Left lobe of liver (tissue), 2 donors: Measurements from ENCODE around the gene CDON. TPM values are rescaled to one million over a fixed set of nuclear protein-coding genes. Genes with fewer than 3 reads are reported as not detected.
"Not testable (repeated sequence)": the region's sequence is repeated elsewhere in the genome, so short reads cannot be mapped to it uniquely, and the experiment has no call there.

Experiments
- ATAC-seq: fragments of 200-7000 bp; cut with Tn5 transposase; one replicate; pipeline ENCODE4 v1.9.1; 2020; ENCODE audit warnings: mild to moderate bottlenecking, moderate library complexity
- DNase-seq: peaks from one replicate; pipeline ENCODE4 v3.0.0-alpha.2; 2020; ENCODE audit warnings: low spot score
- total RNA-seq: library from RNA; stranded (reverse); gene quantifications from one replicate; pipeline ENCODE4 v1.2.1, GENCODE V29; 2021
- donor health status: DM: no; HTN: no; CAD: no; lungs with moderate emphysema.
- donor health status: DM: no; HTN: yes; CAD: no.

Gene CDON
- total RNA-seq, 1 donor from 2014 or later: 5.3 TPM

- no peak for DNase-seq
- no peak for ATAC-seq
Observed at GRCh38 chr11:125930076-125930450, 132.6 kb downstream of the CDON start.

- DNase-seq: no peak
- ATAC-seq: no peak
Observed at GRCh38 chr11:125929445-125930075, 133.1 kb downstream of the CDON start.

GRCh38 chr11:125926682-125927081, 136.0 kb downstream of the CDON start:
- DNase-seq (no peak), ATAC-seq (no peak)

- no peak for DNase-seq
- no peak for ATAC-seq
Observed at GRCh38 chr11:125925804-125926203, 136.9 kb downstream of the CDON start.

- DNase-seq (no peak), ATAC-seq (peak; percentile 83)
Observed at GRCh38 chr11:125925247-125925740, 137.4 kb downstream of the CDON start.

- ATAC-seq: no peak
- no peak for DNase-seq
Observed at GRCh38 chr11:125924384-125925007, 138.2 kb downstream of the CDON start.

GRCh38 chr11:125923633-125924032, 139.0 kb downstream of the CDON start:
- no peak for DNase-seq
- no peak for ATAC-seq

- ATAC-seq (peak; percentile 88), DNase-seq (peak; percentile 64)
Observed at GRCh38 chr11:125923012-125923579, 139.6 kb downstream of the CDON start.

- no peak for DNase-seq
- ATAC-seq: no peak
Observed at GRCh38 chr11:125922156-125922555, 140.5 kb downstream of the CDON start.

GRCh38 chr11:125921042-125921441, 141.6 kb downstream of the CDON start:
- DNase-seq (no peak), ATAC-seq (no peak)

GRCh38 chr11:125918140-125918840, 144.4 kb downstream of the CDON start:
- DNase-seq: no peak
- no peak for ATAC-seq

- DNase-seq: no peak
- ATAC-seq: no peak
Observed at GRCh38 chr11:125916683-125917347, 145.9 kb downstream of the CDON start.

- ATAC-seq, DNase-seq: not testable (repeated sequence)
Observed at GRCh38 chr11:125914601-125915000, 148.1 kb downstream of the CDON start.

- DNase-seq: no peak
- ATAC-seq: no peak
Observed at GRCh38 chr11:125910226-125910849, 152.3 kb downstream of the CDON start.

Other genes starting within 250 kb of the CDON start
- gene PATE4, start 229.6 kb downstream of the CDON start, total RNA-seq: not detected
- 2.9 TPM for gene HYLS1, start 175.2 kb downstream of the CDON start, total RNA-seq
- 19.1 TPM for gene PUS3, start 159.7 kb downstream of the CDON start, total RNA-seq
- gene DDX25, start 158.4 kb downstream of the CDON start, total RNA-seq: 0.15 TPM
- gene VSIG10L2, start 116.8 kb downstream of the CDON start, total RNA-seq: not detected
- gene RPUSD4, start 148.8 kb upstream of the CDON start, total RNA-seq: 17.0 TPM
- gene FAM118B, start 148.9 kb upstream of the CDON start, total RNA-seq: 4.8 TPM
- 149 TPM for gene SRPRA, start 206.0 kb upstream of the CDON start, total RNA-seq
- 46.0 TPM for gene FOXRED1, start 206.3 kb upstream of the CDON start, total RNA-seq
- gene TIRAP, start 220.2 kb upstream of the CDON start, total RNA-seq: 11.4 TPM
- 14.5 TPM for gene DCPS, start 241.2 kb upstream of the CDON start, total RNA-seq